HEK293 (cell line): ENCODE measurements around the gene GIPC2.

Experiments
- CTCF ChIP-seq: fragments of 450-650 bp; formaldehyde crosslinking; IDR thresholded peaks from 2 replicates; pipeline ENCODE4 v1.5.1; 2016; ENCODE audit warnings: missing biosample characterization, missing genetic modification characterization
- HOXA7 ChIP-seq: sonication (generic); formaldehyde crosslinking; IDR thresholded peaks from 2 replicates; pipeline ENCODE4 v1.8.1; 2022; ENCODE audit warnings: missing genetic modification reagents, borderline replicate concordance
- REST ChIP-seq: fragments of 450-650 bp; formaldehyde crosslinking; IDR thresholded peaks from 2 replicates; pipeline ENCODE4 v1.5.1; 2016; ENCODE audit warnings: missing biosample characterization, missing genetic modification characterization
- SETDB1 ChIP-seq: IDR thresholded peaks from one replicate; pipeline ENCODE4 v1.6.1; 2017; ENCODE audit warnings: mild to moderate bottlenecking, low read length, moderate library complexity, mixed read lengths; ENCODE audit not compliant: insufficient read length
- SP2 ChIP-seq: fragments of 450-650 bp; formaldehyde crosslinking; IDR thresholded peaks from 2 replicates; pipeline ENCODE4 v1.5.1; 2016; ENCODE audit warnings: missing biosample characterization, missing genetic modification characterization
- TCF7L2 ChIP-seq: IDR thresholded peaks from 2 replicates; pipeline ENCODE4 v1.6.1; 2011; ENCODE audit warnings: low read depth, mild to moderate bottlenecking, inconsistent platforms, low read length, moderate library complexity, borderline replicate concordance
- ZFP37 ChIP-seq: fragments of 450-650 bp; formaldehyde crosslinking; IDR thresholded peaks from 2 replicates; pipeline ENCODE4 v1.5.1; 2016; ENCODE audit warnings: missing biosample characterization, missing genetic modification characterization
- ZNF274 ChIP-seq, 2 experiments: fragments of 200-500 bp in 1 of 2; fragments of 450-650 bp in 1 of 2; sonication (Bioruptor generic) in 1 of 2; formaldehyde crosslinking in 1 of 2; IDR thresholded peaks; 2 replicates each; pipeline versions ENCODE4 v1.5.1 to v1.6.1; 2014 to 2016; ENCODE audit warnings: borderline replicate concordance in 1 of 2, inconsistent platforms in 1 of 2, low read length in 1 of 2, missing biosample characterization in 1 of 2, missing genetic modification characterization in 1 of 2
- ZNF280D ChIP-seq: fragments of 450-650 bp; formaldehyde crosslinking; IDR thresholded peaks from 2 replicates; pipeline ENCODE4 v1.5.1; 2016; ENCODE audit warnings: missing biosample characterization, missing genetic modification characterization
- ZNF785 ChIP-seq: fragments of 450-650 bp; formaldehyde crosslinking; IDR thresholded peaks from 2 replicates; pipeline ENCODE4 v1.5.1; 2016; ENCODE audit warnings: missing biosample characterization, missing genetic modification characterization

- TF ChIP-seq REST (tag by site-specific recombination) (no peak), ZFP37 (tag by site-specific recombination) (no peak), ZNF280D (tag by site-specific recombination) (no peak), SP2 (tag by site-specific recombination) (no peak), HOXA7 (CRISPR knock-in tag) (no peak), SETDB1 (no peak), ZNF785 (tag by site-specific recombination) (no peak), CTCF (tag by site-specific recombination) (no peak), TCF7L2 (no peak), ZNF274 (IDR thresholded peaks at IDR 0.05; ENCODE audit: low read length) (no peak), ZNF274 (tag by site-specific recombination; IDR thresholded peaks at IDR 0.05; ENCODE audit: borderline replicate concordance) (no peak)
Measured at GRCh38 chr1:78141531-78142231, 95.9 kb downstream of the GIPC2 start.
